ENCODE results near the gene AOPEP.

DNA sequence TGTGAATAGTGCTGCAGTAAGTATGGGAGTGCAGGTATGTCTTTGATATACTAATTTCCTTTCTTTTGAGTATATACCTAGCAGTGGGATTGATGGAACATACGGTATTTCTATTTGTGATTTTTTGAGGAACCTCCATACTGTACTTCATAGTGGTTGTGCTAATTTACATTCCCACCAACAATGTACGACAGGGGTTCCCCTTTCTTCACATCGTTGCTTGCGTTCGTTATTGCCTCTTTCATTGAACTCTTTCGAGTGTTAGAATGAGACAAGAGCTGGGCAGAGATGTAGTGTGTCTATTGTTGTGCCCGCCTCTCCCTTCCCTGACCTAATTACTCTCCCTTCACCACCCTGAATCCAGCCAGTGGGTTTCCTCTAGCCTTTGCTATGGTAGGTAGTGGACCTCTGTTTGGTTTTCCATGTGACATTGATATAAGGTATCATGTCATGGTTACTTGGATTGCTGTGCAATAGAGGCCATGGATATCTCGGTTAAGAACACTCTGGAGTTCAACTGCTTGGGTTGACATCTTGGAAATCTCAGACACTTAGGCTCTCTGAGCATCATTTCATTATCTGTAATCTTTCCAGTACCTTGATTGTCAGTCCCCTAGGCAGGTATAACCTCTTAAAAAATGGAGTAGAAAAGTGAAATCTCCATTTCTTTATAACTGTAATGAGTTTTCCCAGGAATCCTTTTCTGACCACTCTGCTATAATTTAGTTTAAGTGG lies 19.5 kb downstream of the AOPEP start:
- TF ChIP-seq, protein P1, sequence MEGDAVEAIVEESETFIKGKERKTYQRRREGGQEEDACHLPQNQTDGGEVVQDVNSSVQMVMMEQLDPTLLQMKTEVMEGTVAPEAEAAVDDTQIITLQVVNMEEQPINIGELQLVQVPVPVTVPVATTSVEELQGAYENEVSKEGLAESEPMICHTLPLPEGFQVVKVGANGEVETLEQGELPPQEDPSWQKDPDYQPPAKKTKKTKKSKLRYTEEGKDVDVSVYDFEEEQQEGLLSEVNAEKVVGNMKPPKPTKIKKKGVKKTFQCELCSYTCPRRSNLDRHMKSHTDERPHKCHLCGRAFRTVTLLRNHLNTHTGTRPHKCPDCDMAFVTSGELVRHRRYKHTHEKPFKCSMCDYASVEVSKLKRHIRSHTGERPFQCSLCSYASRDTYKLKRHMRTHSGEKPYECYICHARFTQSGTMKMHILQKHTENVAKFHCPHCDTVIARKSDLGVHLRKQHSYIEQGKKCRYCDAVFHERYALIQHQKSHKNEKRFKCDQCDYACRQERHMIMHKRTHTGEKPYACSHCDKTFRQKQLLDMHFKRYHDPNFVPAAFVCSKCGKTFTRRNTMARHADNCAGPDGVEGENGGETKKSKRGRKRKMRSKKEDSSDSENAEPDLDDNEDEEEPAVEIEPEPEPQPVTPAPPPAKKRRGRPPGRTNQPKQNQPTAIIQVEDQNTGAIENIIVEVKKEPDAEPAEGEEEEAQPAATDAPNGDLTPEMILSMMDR (IDR thresholded peaks at IDR 0.05): no peak
- TF ChIP-seq POLR2AphosphoS5 (IDR thresholded peaks at IDR 0.05) (no peak), POLR2A (IDR thresholded peaks at IDR 0.05) (no peak)

All from gastroesophageal sphincter (tissue), 3 donors.